Psoas muscle (tissue), 8 donors: ENCODE measurements around the gene MAP2K1. TPM values are rescaled to one million over a fixed set of nuclear protein-coding genes. Genes with fewer than 3 reads are reported as not detected.
A peak's percentile ranks its signal among the peaks of the same experiment; 100 is the strongest.

Experiments used
- ATAC-seq, 4 donors: fragments of 200-7000 bp; cut with Tn5 transposase; one replicate each; pipeline ENCODE4 v1.9.1; 2020; ENCODE audit warnings: moderate library complexity in 3 of 4, mild to moderate bottlenecking in 2 of 4
- DNase-seq, 2 donors: peaks; one replicate each; pipeline ENCODE4 v3.0.0-alpha.2; 2020
- H3K27ac ChIP-seq: fragments of 200-600 bp; one replicate; pipeline ENCODE4 v1.8.0; 2022
- H3K27me3 ChIP-seq, 3 donors: fragments of 200-600 bp in 1 of 3; one replicate each; pipeline versions ENCODE4 v1.6.1 to v1.8.0; 2013 to 2022; ENCODE audit warnings: low read length in 2 of 3, mild to moderate bottlenecking in 2 of 3, moderate library complexity in 1 of 3; ENCODE audit not compliant: insufficient read depth in 3 of 3
- H3K36me3 ChIP-seq, 2 donors: fragments of 200-600 bp in 1 of 2; one replicate each; pipeline versions ENCODE4 v1.6.1 to v1.8.0; 2013 to 2022; ENCODE audit warnings: low read depth in 1 of 2, mild to moderate bottlenecking in 1 of 2, moderate library complexity in 1 of 2; ENCODE audit not compliant: insufficient read depth in 1 of 2
- H3K4me1 ChIP-seq: fragments of 200-600 bp; one replicate; pipeline ENCODE4 v1.8.0; 2022
- H3K4me3 ChIP-seq: fragments of 200-600 bp; one replicate; pipeline ENCODE4 v1.8.0; 2022; ENCODE audit warnings: mild to moderate bottlenecking
- H3K9me3 ChIP-seq: fragments of 200-600 bp; one replicate; pipeline ENCODE4 v1.8.0; 2022
- CTCF ChIP-seq: fragments of 200-600 bp; IDR thresholded peaks from one replicate; pipeline ENCODE4 v1.8.0; 2022; ENCODE audit warnings: antibody characterized with exemption
- WGBS, 3 donors: extraction: QIAGEN DNeasy Blood & Tissue Kit; methylation state at CpG; one replicate each; pipeline versions ENCODE4 v1.1.6 to v1.1.7; 2013; 5-methylcytosine and 5-hydroxymethylcytosine counted together
- intact Hi-C, 2 donors: fragments of 100-400 bp; cut with DNase I; formaldehyde crosslinking; loops; one replicate each; pipeline versions ENCODE4 v1.11.0 to v1.14.2; 2022
- polyA plus RNA-seq, 3 donors: library from polyadenylated mRNA; stranded (reverse); fragments of 200-250 nt; gene quantifications; one replicate each; pipeline ENCODE4 v1.2.3, GENCODE V29; 2013
- total RNA-seq, 4 donors: library from RNA; stranded (reverse); fragmentation: NEBNext Ultra II Directional in 2 of 4; extraction: Animal tissue kit (Norgen Biotek cat#: 25700) in 2 of 4; gene quantifications; one replicate each; pipeline versions ENCODE4 v1.2.1 to v1.2.4, GENCODE V29; 2021 to 2023
- donor health status: healthy with polysubstance abuse.
- donor health status: DM: no; HTN: no; CAD: no; lungs with moderate emphysema.
- donor health status: Bipolar disorder and iron deficiency.
- donor health status: healthy.
- donor health status: DM: yes; HTN: yes; CAD: no.
- donor health status: DM: no; HTN: no; CAD: no.
- donor health status: DM: no; HTN: no; CAD: no.
- donor health status: DM: yes; HTN: yes; CAD: no.

Gene MAP2K1
- total and polyA plus RNA-seq, 7 donors = 56.3 to 135 (median 66.9) TPM

- intact Hi-C loops = loop anchor here in 1 of 2 donors (5.0 kb wide), 1 partner anchor 75 kb away; no protein-coding TSS in a partner anchor
- Histone ChIP-seq H3K4me1 (peaks cover 4% of the 10 kb centered on the region), H3K36me3 (peaks cover 0 to 12% of the 10 kb centered on the region in 2 donors), H3K9me3 (no peaks in the 10 kb centered on the region), H3K27me3 (no peaks in the 10 kb centered on the region), H3K4me3 (no peak overlapping the region), H3K27ac (no peak overlapping the region)
- ATAC-seq (no peak), DNase-seq (no peak)
- WGBS, 3 donors = 85 to 98% (median 92%) methylated on average over 2 of the region's 2 CpGs
- no peak for TF ChIP-seq CTCF
These were observed 90.3 kb downstream of the MAP2K1 start for GRCh38 chr15:66477011-66477410.

- H3K27me3 ChIP-seq = no peaks in the 10 kb centered on the region
- DNase-seq (no peak), ATAC-seq (no peak)
- H3K9me3 ChIP-seq = no peaks in the 10 kb centered on the region
- peaks cover 5% of the 10 kb centered on the region for H3K4me1 ChIP-seq
- TF ChIP-seq CTCF = no peak
- H3K27ac ChIP-seq = no peak overlapping the region
- peaks cover 0 to 23% of the 10 kb centered on the region in 2 donors for H3K36me3 ChIP-seq
- 79 to 89% (median 85%) methylated on average over 6 of the region's 6 CpGs for WGBS, 3 donors
- intact Hi-C loops = loop anchor here in 1 of 2 donors (10.0 kb wide), 1 partner anchor 1465 kb away; no protein-coding TSS in a partner anchor
- no peak overlapping the region for H3K4me3 ChIP-seq
These were observed 93.6 kb downstream of the MAP2K1 start for GRCh38 chr15:66480267-66480666.

- intact Hi-C loops = loop anchor here in 1 of 2 donors (10.0 kb wide), 1 partner anchor 1466 kb away; no protein-coding TSS in a partner anchor
- no peak for TF ChIP-seq CTCF
- Histone ChIP-seq H3K9me3 (no peaks in the 10 kb centered on the region), H3K27ac (no peak overlapping the region), H3K36me3 (peaks cover 0 to 33% of the 10 kb centered on the region in 2 donors), H3K4me3 (no peak overlapping the region), H3K27me3 (no peaks in the 10 kb centered on the region), H3K4me1 (peaks cover 5% of the 10 kb centered on the region)
- DNase-seq (no peak), ATAC-seq (no peak)
- WGBS, 3 donors = 76 to 89% (median 88%) methylated on average over 10 of the region's 10 CpGs
These were observed 94.6 kb downstream of the MAP2K1 start for GRCh38 chr15:66481107-66481856.

GRCh38 chr15:66482539-66482938, 95.8 kb downstream of the MAP2K1 start:
- Histone ChIP-seq H3K4me3 (no peak overlapping the region), H3K4me1 (peaks cover 5% of the 10 kb centered on the region), H3K36me3 (peaks cover 0 to 45% of the 10 kb centered on the region in 2 donors), H3K27ac (no peak overlapping the region), H3K9me3 (no peaks in the 10 kb centered on the region), H3K27me3 (no peaks in the 10 kb centered on the region)
- ATAC-seq (peak in 2 of 4 donors; percentile 25 to 39), DNase-seq (no peak)
- no peak for TF ChIP-seq CTCF
- intact Hi-C loops = loop anchor here in 1 of 2 donors (10.0 kb wide), 1 partner anchor 1468 kb away; no protein-coding TSS in a partner anchor
- WGBS, 3 donors = 70 to 74% (median 71%) methylated on average over 9 of the region's 9 CpGs
